ENCODE results near the gene SFMBT1. TPM values are rescaled to one million over a fixed set of nuclear protein-coding genes. Genes with fewer than 3 reads are reported as not detected.

SFMBT1 gene
- total and polyA plus RNA-seq, 2 experiments from 2014 or later = 3.4 to 6.1 TPM

GRCh38 chr3:52934630-52935530, 111.0 kb downstream of the SFMBT1 start:
- H3K4me3 ChIP-seq = no peak overlapping the region
- H3K27me3 ChIP-seq = no peaks in the 10 kb centered on the region
- no peaks in the 10 kb centered on the region for H3K4me1 ChIP-seq (ENCODE audit: low read depth)
- H3K9me3 ChIP-seq (ENCODE audit: low read depth) = no peaks in the 10 kb centered on the region
- peak; percentile 91 for TF ChIP-seq CTCF (IDR thresholded peaks at IDR 0.05; ENCODE audit: low read depth, low read length)
- no peak overlapping the region for H3K27ac ChIP-seq
- H3K36me3 ChIP-seq = no peaks in the 10 kb centered on the region
- DNase-seq (ENCODE audit: low read depth in 1 of 2, low spot score in 1 of 2) = peak; percentile 61 to 69

- H3K4me1 ChIP-seq (ENCODE audit: low read depth) = no peaks in the 10 kb centered on the region
- no peak for DNase-seq (ENCODE audit: low read depth in 1 of 2, low spot score in 1 of 2)
- TF ChIP-seq CTCF (IDR thresholded peaks at IDR 0.05; ENCODE audit: low read depth, low read length) = no peak
- no peak overlapping the region for H3K4me3 ChIP-seq
- H3K9me3 ChIP-seq (ENCODE audit: low read depth) = no peaks in the 10 kb centered on the region
- no peaks in the 10 kb centered on the region for H3K36me3 ChIP-seq
- no peak overlapping the region for H3K27ac ChIP-seq
- H3K27me3 ChIP-seq = no peaks in the 10 kb centered on the region
Measured at GRCh38 chr3:52931889-52932288, 114.0 kb downstream of the SFMBT1 start.

- H3K4me1 ChIP-seq (ENCODE audit: low read depth) = no peaks in the 10 kb centered on the region
- no peaks in the 10 kb centered on the region for H3K9me3 ChIP-seq (ENCODE audit: low read depth)
- no peak for TF ChIP-seq CTCF (IDR thresholded peaks at IDR 0.05; ENCODE audit: low read depth, low read length)
- no peaks in the 10 kb centered on the region for H3K36me3 ChIP-seq
- H3K4me3 ChIP-seq = no peak overlapping the region
- H3K27me3 ChIP-seq = no peaks in the 10 kb centered on the region
- DNase-seq (ENCODE audit: low read depth in 1 of 2, low spot score in 1 of 2) = no peak
- no peak overlapping the region for H3K27ac ChIP-seq
Measured at GRCh38 chr3:52931328-52931727, 114.5 kb downstream of the SFMBT1 start.

- TF ChIP-seq CTCF (IDR thresholded peaks at IDR 0.05; ENCODE audit: low read depth, low read length) = no peak
- DNase-seq (ENCODE audit: low read depth in 1 of 2, low spot score in 1 of 2) = no peak
- no peaks in the 10 kb centered on the region for H3K9me3 ChIP-seq (ENCODE audit: low read depth)
Measured at GRCh38 chr3:52930748-52931147, 115.1 kb downstream of the SFMBT1 start.

GRCh38 chr3:52926554-52926953, 119.3 kb downstream of the SFMBT1 start:
- Histone ChIP-seq H3K27ac (no peak overlapping the region), H3K27me3 (no peaks in the 10 kb centered on the region), H3K4me3 (no peak overlapping the region), H3K36me3 (no peaks in the 10 kb centered on the region), H3K4me1 (ENCODE audit: low read depth) (no peaks in the 10 kb centered on the region), H3K9me3 (ENCODE audit: low read depth) (no peaks in the 10 kb centered on the region)
- DNase-seq (ENCODE audit: low read depth in 1 of 2, low spot score in 1 of 2) = no peak
- TF ChIP-seq CTCF (IDR thresholded peaks at IDR 0.05; ENCODE audit: low read depth, low read length) = no peak

More at GRCh38 chr3:52930748-52931147, 115.1 kb downstream of the SFMBT1 start:
- H3K4me1 ChIP-seq (ENCODE audit: low read depth) = no peaks in the 10 kb centered on the region
- no peak overlapping the region for H3K27ac ChIP-seq
- no peaks in the 10 kb centered on the region for H3K36me3 ChIP-seq
- no peaks in the 10 kb centered on the region for H3K27me3 ChIP-seq
- no peak overlapping the region for H3K4me3 ChIP-seq

Data from cardiac muscle cell (in vitro differentiated cells and primary cell).